ENCODE results near the gene C17orf75.

- TF ChIP-seq SP1 (IDR thresholded peaks at IDR 0.05; ENCODE audit: low read depth) (no peak), POLR2A (IDR thresholded peaks at IDR 0.05; ENCODE audit: borderline replicate concordance, extremely low read depth, insufficient read depth, insufficient read length) (no peak), CTCF (IDR thresholded peaks at IDR 0.05 in 2 of 3, conservative IDR thresholded peaks at IDR 0.05 in 1 of 3; ENCODE audit: borderline replicate concordance in 1 of 3, insufficient read depth in 1 of 3, low read depth in 2 of 3, low read length in 2 of 3) (no peak), JUND (IDR thresholded peaks at IDR 0.05) (no peak), POLR2AphosphoS5 (IDR thresholded peaks at IDR 0.05; ENCODE audit: low read depth, low read length) (no peak), EZH2 (IDR thresholded peaks at IDR 0.05) (no peak), ZFX (IDR thresholded peaks at IDR 0.05) (no peak), SIN3A (IDR thresholded peaks at IDR 0.05; ENCODE audit: low read depth) (no peak)
Observed at GRCh38 chr17:32388613-32389459, 46.9 kb upstream of the C17orf75 start.

All from HCT116 (cell line).